ENCODE data around the gene DUSP19. TPM values are rescaled to one million over a fixed set of nuclear protein-coding genes. Genes with fewer than 3 reads are reported as not detected.

The DUSP19 gene
- total RNA-seq (2021), result 1.2 and 1.8 TPM in 2 replicates
- long read RNA-seq, result 0 reads

- H3K14ac ChIP-seq (ENCODE audit: insufficient read depth, low read length), result peak within 1 kb of the TSS; percentile 34; the same call in 1 of the 2 replicates
- H3K27me3 ChIP-seq (ENCODE audit: insufficient read depth, low read length), result no peaks in the 10 kb centered on the region
- H2AK5ac ChIP-seq (ENCODE audit: insufficient read length, low read length), result no peak within 1 kb of the TSS
- WGBS (ENCODE audit: extremely low coverage, insufficient read length, low lambda C conversion rate), result no CpG with 5 or more reads among the region's 20 CpGs
- Mint-ChIP-seq H3K4me3 (peak within 1 kb of the TSS; percentile 77 to 92), H3K4me1 (peaks cover 20 to 25% of the 10 kb centered on the region in 2 experiments), H3K27ac (peak within 1 kb of the TSS; percentile 83 to 93 (median 88)), H3K27me3 (ENCODE audit: low read depth) (no peaks in the 10 kb centered on the region), H3K36me3 (ENCODE audit: insufficient read depth in 1 of 3, low read depth in 3 of 3) (no peaks in the 10 kb centered on the region), H3K9me3 (no peaks in the 10 kb centered on the region)
- H3K56ac ChIP-seq (ENCODE audit: insufficient read length, low read depth, low read length), result no peak within 1 kb of the TSS
- H3K9ac ChIP-seq (ENCODE audit: extremely low read depth, insufficient read length, low read length), result peak within 1 kb of the TSS; percentile 67
- H3K9me3 ChIP-seq (ENCODE audit: control insufficient read depth, low read depth, low read length), result no peaks in the 10 kb centered on the region
- no peak within 1 kb of the TSS for H4K91ac ChIP-seq (ENCODE audit: insufficient read length, low read depth, low read length)
- DNase-seq, result peak; percentile 96
- no peaks in the 10 kb centered on the region for H3K79me2 ChIP-seq (ENCODE audit: insufficient read depth, low read length)
- no peak within 1 kb of the TSS for H2BK15ac ChIP-seq (ENCODE audit: low read depth, low read length)
- no peak within 1 kb of the TSS for H2BK20ac ChIP-seq (ENCODE audit: low read depth, low read length, poor library complexity, severe bottlenecking)
- H4K8ac ChIP-seq (replicated peaks; ENCODE audit: insufficient read length, low read depth, low read length), result no peak within 1 kb of the TSS
- no peak for TF ChIP-seq CTCF (conservative IDR thresholded peaks at IDR 0.05)
- no peak within 1 kb of the TSS for H3K4ac ChIP-seq (ENCODE audit: low read depth, low read length)
- H3K18ac ChIP-seq (ENCODE audit: insufficient read length, low read depth, low read length), result no peak within 1 kb of the TSS
- no peak within 1 kb of the TSS for H2BK120ac ChIP-seq (ENCODE audit: low read depth, low read length, poor library complexity, severe bottlenecking)
- peaks cover 6% of the 10 kb centered on the region for H3K23me2 ChIP-seq (ENCODE audit: insufficient read length, low read depth, low read length, poor library complexity, severe bottlenecking)
- H3K4me1 ChIP-seq (ENCODE audit: insufficient read depth, low read length), result peaks cover 2% of the 10 kb centered on the region; the same call in 1 of the 2 replicates
- H4K20me1 ChIP-seq (ENCODE audit: control insufficient read depth, insufficient read depth, insufficient read length), result no peaks in the 10 kb centered on the region
- H4K5ac ChIP-seq (ENCODE audit: insufficient read length, low read depth, low read length), result peak within 1 kb of the TSS; percentile 24
- H2AFZ ChIP-seq (ENCODE audit: low read length), result peak within 1 kb of the TSS; percentile 79
- H2BK5ac ChIP-seq (ENCODE audit: insufficient read length, low read length), result no peak within 1 kb of the TSS
- H3K23ac ChIP-seq (ENCODE audit: insufficient read length, low read depth, low read length), result no peak within 1 kb of the TSS
- H3T11ph ChIP-seq (ENCODE audit: low read length), result no peak within 1 kb of the TSS
- peak within 1 kb of the TSS; percentile 64 for H3K27ac ChIP-seq (ENCODE audit: insufficient read length, low read depth, low read length)
- H3K4me2 ChIP-seq (ENCODE audit: insufficient read depth, insufficient read length, low read length), result peak within 1 kb of the TSS; percentile 93
- no peaks in the 10 kb centered on the region for H3K79me1 ChIP-seq (ENCODE audit: insufficient read depth, low read depth, low read length, poor library complexity, severe bottlenecking)
- H2BK12ac ChIP-seq (ENCODE audit: insufficient read length, low read depth, low read length), result no peak within 1 kb of the TSS
These were observed at the start of gene DUSP19 for GRCh38 chr2:183078464-183079138. TSS of gene DUSP19 (plus strand) at chr2:183078747. CDS start at chr2:183078934, 187 bp downstream.
